ENCODE measurements around the gene FCHSD1.

FCHSD1 gene

DNA sequence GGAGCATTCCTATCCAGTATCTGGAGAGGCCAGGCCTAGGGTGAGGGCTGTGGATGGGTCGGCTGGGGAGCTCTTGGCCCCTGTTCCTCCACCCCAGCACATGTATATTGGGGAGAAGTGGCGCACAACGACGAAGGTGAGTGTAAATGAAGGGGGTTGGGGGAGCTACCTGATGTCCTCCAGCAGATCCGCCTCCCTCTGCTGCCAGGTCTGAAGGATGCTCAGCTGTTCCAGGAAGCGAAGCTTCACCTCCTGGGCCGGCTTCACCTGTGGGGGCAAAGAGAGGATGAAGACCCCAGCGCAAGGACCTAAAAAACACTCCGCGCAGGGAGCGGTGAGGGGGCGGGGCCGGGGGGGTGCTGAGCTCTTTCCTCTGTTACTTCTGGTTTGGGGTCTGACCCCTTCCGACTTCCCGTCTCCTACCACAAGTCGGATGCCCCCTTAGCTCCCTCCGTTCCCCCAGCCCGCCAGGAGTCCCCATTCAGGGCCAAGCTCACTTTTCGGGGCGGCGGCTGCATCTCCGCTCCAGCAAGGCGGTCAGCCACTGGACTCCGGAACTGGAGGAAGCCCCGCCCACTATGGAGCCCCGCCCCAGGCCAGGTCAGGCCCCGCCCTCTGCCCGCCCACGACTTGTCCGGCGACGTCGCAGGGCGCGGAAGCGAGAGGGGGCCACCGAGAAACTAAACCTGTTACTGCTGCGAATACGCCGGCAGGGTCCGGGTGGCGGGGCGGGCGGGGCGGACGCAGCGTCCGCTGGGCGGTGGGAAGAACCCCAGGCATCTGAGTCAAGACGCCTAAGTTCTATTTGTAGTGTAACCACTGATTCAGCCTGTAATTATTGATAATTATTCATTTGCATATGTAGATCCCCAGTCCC, at the start of gene FCHSD1:
FCHSD1 (minus strand) TSS at position 568 of the 877 bp plus-strand sequence; CDS start at position 518, 50 bp downstream.
- DNase-seq (ENCODE audit: low read depth, low spot score) = peak; percentile 64

DNA sequence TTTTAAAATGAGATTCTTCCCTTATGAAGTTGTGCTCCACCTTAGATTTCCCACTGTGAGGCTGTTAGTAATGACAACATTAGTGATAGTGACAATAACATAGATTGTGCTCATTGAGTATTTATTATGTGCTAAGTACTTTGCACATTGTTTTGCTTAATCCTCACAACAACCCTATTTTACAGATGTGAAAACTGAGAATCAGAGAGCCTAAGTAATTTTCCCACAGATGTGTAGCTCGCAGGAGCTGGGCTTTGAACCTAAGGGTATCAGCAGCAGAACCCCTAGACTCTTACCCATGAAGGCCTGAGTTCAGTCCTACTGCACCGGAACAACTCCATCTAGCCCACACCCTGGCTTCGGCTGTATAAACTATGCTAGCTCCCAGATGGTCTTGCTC, 46.4 kb upstream of the FCHSD1 start:
- DNase-seq (ENCODE audit: low read depth, low spot score) = no peak

DNA sequence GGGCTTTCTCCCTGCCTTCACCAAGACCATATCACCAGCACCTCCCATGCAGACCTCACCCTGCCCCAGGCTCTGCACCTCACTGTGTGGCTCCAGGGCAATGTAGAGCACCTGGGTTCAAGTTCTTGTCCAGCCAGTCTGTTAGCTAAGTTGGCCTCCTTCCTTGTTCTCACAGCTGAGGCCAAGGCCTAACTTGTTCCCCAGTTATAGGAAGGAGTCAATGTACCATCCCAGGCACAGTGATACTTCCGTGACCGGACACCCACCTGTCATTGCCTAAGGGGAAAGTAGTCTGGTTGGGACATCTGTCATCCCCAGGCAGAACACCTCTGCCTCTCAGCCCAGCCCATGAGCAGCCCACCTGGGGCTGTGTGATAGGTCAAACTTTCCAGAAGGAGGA, 45.2 kb upstream of the FCHSD1 start:
- no peak for DNase-seq (ENCODE audit: low read depth, low spot score)

- no peak for DNase-seq (ENCODE audit: low read depth, low spot score)
Measured at GRCh38 chr5:141695627-141696215, 44.5 kb upstream of the FCHSD1 start.

GRCh38 chr5:141694479-141694878, 43.3 kb upstream of the FCHSD1 start:
- no peak for DNase-seq (ENCODE audit: low read depth, low spot score)

GRCh38 chr5:141692919-141693725, 41.9 kb upstream of the FCHSD1 start:
- peak; percentile 65 for DNase-seq (ENCODE audit: low read depth, low spot score)

GRCh38 chr5:141692533-141692888, 41.3 kb upstream of the FCHSD1 start:
- DNase-seq (ENCODE audit: low read depth, low spot score) = no peak

GRCh38 chr5:141691867-141692532, 40.8 kb upstream of the FCHSD1 start:
- DNase-seq (ENCODE audit: low read depth, low spot score) = peak; percentile 75

GRCh38 chr5:141691286-141691866, 40.2 kb upstream of the FCHSD1 start:
- DNase-seq (ENCODE audit: low read depth, low spot score) = no peak

GRCh38 chr5:141686648-141687416, 35.6 kb upstream of the FCHSD1 start:
- no peak for DNase-seq (ENCODE audit: low read depth, low spot score)

- DNase-seq (ENCODE audit: low read depth, low spot score) = no peak
Measured at GRCh38 chr5:141685591-141685990, 34.4 kb upstream of the FCHSD1 start.

DNA sequence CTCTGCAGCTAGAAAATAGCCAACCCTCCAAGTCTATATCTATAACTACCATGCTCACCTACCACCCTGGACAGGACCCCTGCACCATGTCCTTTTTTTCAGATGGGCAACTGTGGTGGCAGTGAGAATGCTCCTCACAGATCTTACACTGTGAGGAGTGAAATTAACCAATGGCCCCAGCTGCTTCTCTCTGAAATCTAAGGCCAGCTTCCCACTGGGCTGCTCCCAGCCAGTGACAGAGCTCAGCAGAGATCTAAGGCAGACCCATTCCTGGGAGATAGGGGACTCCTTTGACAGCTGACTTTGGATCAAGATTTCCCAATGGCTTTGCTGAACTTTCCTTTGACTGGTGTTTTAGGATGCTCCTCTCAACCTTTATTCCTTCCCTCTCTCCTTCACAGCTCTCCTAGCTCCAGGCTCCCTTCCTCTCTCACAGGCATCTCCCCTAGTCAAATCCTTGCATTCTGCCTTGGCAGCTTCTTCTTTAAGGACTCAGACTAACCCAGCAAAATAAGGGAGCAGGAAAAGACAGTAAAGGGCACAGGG, 32.5 kb upstream of the FCHSD1 start:
- no peak for DNase-seq (ENCODE audit: low read depth, low spot score)

GRCh38 chr5:141681695-141682641, 30.8 kb upstream of the FCHSD1 start, which contains the start of gene ARAP3:
Gene ARAP3, minus strand, starts transcription at chr5:141682230. Its CDS starts 1,744 bp downstream, at chr5:141680486.
- DNase-seq (ENCODE audit: low read depth, low spot score) = no peak

- DNase-seq (ENCODE audit: low read depth, low spot score) = no peak
Measured at GRCh38 chr5:141681295-141681694, 30.1 kb upstream of the FCHSD1 start.

DNA sequence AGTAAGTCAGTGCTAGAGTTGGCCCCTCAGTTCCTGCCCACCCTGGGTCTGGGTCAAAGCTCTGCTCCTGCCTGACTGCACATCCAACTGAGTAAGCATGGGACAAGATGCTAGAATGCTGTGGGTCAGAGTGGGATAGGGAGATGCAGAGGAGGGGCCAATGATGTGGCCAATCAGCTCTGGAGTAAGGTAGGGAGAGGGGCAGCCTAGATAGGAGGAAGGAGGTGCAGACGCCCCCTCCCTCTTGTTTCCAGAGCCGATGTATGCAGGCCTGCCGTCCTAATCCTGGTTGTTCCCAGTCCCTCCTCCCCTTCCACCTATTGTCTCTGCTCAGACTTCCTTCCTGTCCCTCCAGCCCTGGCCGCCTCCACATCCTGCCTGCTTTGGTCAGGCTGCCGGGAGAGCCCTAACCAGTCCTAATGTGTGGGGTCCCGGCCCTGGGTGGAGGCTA, 29.6 kb upstream of the FCHSD1 start:
- no peak for DNase-seq (ENCODE audit: low read depth, low spot score)

DNA sequence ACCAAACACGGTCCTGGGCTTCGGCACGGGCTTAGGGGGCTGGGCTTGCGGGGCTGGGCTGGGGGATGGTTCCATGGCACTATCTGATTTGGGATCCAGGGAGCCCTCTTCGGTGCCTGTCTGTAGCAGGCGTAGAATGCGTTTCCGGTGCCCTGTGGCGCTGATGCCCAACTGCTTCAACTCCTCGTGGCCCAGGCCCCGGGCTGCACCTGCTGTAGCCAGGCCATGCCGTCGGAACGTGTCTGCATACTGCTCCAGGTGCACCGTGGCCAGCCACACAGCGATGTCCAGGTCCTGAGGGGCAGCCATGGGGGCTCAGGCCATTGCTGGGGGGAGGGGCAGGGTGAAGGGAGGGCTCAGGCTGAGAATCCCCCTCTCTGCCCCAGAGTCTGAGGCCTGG, 29.0 kb upstream of the FCHSD1 start:
- DNase-seq (ENCODE audit: low read depth, low spot score) = no peak

DNA sequence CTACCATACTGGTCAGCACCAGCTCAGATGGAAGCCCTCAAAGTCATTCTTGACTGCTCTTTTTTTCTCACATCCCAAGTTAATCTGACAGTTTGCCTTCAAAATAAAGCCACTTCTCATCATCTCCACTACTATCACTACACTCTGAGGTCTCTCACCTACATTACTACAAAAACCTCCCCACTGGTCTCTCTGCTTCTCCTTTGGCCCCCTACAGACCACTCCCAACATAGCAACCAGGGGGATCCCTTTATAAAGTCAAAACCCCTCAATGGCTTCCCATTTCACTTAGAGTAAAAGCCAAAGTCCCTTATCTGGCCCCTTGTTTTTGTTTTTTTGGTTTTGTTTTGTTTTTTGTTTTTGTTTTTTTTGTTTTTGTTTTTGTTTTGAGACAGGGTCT, 26.2 kb upstream of the FCHSD1 start:
- DNase-seq (ENCODE audit: low read depth, low spot score) = no peak

GRCh38 chr5:141675672-141676071, 24.5 kb upstream of the FCHSD1 start:
- DNase-seq (ENCODE audit: low read depth, low spot score) = no peak

DNA sequence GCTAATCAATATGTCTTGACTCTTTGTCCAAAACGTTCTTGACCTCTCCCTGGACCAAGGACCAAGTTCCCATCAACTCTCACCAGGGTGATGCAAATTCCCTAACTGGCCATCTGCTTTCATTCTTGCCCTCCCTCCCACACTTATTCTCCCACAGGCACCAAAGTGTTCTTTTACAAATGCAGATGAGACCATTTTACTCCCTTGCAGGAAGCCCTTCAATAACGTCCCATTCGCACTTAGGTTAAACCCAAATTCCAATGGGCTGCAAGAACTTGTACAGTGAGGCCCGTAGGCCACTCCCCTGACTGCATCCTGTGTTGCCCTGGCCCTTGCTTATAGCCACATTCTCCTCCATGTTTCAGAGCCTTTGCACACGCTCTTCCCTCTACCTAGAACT, 23.5 kb upstream of the FCHSD1 start:
- no peak for DNase-seq (ENCODE audit: low read depth, low spot score)

Data from activated CD4-positive, CD25-positive, alpha-beta regulatory T cell treated with anti-CD3 and anti-CD28 coated beads, Interleukin-2, amount 50 U/mL, for 16 hours (primary cell).